Stimulated activated CD4-positive, alpha-beta T cell treated with anti-CD3 and anti-CD28 coated beads, Interleukin-4, amount 100 ng/mL, for 48 hours (primary cell): Measurements from ENCODE around the gene KIAA1614.

Source experiments
- DNase-seq, 2 donors: peaks; one replicate each; pipeline ENCODE4 v3.0.0-alpha.2; 2020; ENCODE audit warnings: low read depth in 2 of 2

The KIAA1614 gene

GRCh38 chr1:180908074-180908765 lies 4.5 kb upstream of the KIAA1614 start:
- no peak for DNase-seq

DNA sequence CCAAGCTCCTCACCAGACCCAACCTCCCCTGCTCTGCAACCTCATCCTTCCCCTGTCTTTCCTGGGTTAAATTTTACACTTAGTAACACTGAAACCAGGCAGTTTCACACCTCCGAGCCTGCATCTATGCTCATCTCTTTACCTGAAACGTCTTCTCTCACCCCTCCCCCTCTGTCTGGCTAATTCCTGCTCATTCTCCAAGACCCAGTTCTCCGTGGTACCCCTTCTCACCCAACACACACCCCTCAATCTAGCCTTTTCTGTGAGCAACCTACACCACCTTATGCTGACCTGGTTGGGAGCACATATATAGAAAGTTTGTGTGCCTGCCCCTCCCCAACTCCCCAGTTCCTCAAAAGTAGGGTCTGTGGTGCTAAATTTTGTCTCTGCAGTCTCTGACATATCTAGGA lies 3.7 kb upstream of the KIAA1614 start:
- DNase-seq, result no peak

- no peak for DNase-seq
Observed at GRCh38 chr1:180909462-180909976, 3.2 kb upstream of the KIAA1614 start.

DNA sequence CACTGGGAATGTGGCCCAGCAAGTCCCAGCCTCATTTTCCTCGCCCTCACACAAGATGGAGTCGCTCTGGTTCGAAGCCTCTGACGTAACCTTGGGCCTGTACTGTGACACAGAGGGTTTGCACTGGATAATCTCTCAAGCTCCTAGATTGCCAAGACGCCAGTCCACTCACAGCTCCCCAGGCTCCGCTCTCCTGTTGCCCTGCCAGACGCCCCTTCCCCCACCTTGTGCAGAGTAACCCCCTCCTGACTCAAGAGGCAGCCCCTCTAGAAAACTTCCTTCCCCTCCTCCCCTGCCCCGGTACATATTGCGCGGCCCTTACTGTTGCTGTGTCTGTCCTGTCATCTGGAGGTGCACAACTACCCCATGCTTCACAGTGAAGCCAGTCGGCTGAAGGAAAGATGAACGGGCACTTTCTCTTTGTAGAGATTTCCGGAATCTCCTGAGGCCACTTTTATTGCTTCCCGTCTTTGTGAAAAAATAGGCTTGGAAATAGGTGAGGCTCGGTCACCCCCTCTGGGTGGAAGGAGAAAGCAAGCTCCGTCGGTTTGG lies 981 bp upstream of the KIAA1614 start:
- no peak for DNase-seq

- no peak for DNase-seq
Observed at GRCh38 chr1:180912211-180912800, 391 bp upstream of the KIAA1614 start.

DNA sequence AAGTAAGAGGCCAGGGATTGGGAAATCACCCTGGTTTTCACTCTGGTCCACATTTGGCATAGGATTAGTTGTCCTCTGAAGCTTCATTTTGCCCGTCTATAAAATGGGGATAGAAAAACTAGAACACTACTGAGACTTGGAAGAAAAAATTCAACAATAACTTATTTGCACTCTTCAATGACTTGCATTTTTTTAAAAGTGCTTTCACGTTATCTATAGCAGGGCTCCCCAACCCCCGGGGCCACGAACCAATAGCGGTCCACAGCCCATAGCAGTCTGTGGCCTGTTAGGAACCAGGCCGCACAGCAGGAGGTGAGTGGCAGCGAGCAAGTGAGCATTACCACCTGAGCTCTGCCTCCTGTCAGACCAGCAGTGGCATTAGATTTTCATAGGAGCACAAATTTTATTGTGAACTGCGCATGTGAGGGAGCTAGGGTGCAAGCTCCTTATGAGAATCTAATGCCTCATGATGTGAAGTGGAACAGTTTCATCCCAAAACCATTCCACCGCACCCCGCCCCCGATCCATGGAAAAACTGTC lies 2.8 kb downstream of the KIAA1614 start:
- no peak for DNase-seq

DNA sequence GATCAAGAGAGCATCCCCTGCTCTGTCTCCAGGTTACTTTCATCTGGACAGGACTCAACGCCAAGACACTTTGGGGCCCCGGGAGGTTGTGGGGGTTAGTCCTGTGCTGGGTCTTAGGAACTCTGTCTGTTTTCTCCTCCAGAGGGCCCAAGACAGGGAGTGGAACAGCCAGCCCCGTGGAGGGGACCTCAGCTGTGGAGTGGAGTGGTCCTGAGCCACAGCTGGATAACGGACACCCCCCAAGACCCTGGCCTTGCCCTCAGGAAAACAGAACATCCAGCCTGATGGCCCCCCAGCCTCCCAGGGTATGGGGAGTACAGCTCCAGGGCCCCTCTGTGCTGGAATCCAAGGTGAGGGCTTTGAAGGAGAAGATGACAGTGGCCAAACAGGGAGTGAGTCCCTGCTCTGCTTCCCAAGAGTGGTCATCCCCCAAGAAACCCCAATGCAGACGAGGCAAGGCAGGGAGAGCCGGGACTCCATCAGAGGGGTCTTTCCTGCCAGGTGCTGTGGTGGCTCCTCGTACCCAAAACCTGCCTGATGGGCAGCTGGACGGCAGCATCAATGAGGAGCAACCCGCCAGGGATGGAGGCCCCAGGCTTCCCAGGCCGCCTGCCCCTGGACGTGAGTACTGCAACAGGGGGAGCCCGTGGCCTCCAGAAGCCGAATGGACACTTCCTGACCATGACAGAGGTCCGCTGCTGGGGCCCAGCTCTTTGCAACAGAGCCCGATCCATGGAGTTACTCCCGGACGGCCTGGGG lies 3.5 kb downstream of the KIAA1614 start:
- no peak for DNase-seq

GRCh38 chr1:180916771-180917170 lies 4.1 kb downstream of the KIAA1614 start:
- no peak for DNase-seq

GRCh38 chr1:180917306-180918065 lies 4.8 kb downstream of the KIAA1614 start:
- no peak for DNase-seq

- no peak for DNase-seq
Observed at GRCh38 chr1:180918519-180918918, 5.8 kb downstream of the KIAA1614 start.

DNA sequence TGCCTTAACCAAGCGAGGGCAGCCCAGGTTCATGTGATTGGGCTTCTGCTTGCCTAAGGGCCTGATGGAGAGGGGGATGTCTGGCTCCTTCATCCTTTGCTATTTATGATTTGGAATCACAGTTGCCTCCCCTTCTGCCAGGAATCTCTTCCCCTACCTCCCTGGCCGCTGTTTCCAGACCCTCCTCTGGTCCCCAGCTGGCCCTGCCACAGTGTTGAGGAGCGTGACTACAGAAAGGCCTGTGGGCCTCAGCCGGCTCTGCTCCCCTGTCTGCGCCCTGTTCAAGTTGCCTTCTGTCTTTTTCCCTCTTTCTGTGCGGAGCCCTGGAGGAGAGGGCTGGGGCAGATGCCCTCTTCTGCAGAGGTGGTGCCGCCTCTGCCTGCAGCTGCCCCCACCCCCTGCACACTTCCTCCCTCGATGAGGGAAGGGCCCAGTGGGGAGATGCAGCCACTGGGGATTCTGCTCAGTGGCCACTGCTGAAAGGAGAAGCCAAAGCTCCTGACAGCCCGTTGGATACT lies 6.5 kb downstream of the KIAA1614 start:
- DNase-seq, result no peak

- DNase-seq, result no peak
Observed at GRCh38 chr1:180920193-180920592, 7.5 kb downstream of the KIAA1614 start.

GRCh38 chr1:180920702-180921101 lies 8.0 kb downstream of the KIAA1614 start:
- no peak for DNase-seq

DNA sequence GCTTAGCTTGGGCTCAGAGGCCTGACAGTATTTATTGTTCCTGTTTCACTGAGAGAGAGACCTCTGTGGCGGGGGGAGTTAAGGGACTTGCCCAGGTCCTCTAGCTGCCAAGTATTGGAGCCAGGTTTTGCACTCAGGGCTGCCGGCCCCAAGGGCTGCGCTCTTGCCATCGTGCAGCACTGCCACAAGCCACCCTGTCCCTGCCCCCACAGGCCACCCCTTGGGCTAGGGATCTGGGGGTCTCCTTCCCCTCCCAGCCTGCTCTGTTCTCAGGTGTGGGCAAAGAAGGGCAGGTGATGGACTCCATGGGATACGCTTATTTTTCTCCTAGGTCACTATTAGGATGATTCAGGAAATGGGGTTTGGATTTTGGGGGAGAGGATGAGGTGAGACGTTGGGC lies 8.7 kb downstream of the KIAA1614 start:
- DNase-seq, result no peak

DNA sequence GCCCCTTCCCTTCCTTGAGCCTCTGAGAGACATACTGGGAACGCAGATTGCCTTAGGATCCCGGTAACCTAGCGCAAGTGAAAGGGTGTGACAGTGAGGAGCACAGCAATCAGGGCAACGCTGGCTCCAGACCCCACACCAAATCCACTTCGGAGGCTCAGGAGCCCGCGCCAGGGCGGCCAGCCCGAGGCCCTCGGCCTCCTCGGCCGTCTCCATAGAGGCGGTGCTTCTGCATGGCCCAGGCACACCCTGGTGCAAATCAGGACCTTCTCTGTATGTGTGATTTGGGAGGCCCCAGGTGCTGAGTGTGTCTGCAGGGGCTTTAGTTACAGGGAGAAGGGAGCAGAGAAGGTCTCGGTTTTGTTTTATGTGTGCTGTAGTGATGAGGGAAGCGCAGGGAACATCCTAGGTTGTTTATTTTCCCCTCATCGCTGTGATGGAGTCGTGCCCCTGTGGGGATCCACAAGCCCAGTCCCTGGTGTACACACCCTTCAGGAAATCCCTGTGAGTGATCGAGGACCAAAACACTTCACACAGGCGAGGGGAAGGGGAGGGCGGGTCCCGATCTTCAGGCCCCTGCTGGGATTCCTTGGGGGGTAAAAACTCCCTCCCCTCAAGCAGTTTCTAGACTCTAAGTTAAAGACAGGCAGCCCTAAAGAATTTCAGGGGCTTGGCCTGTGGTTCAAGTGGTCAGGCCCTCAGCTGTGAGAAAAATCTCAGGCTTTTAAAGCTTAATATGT lies 9.4 kb downstream of the KIAA1614 start:
- DNase-seq, result no peak

- no peak for DNase-seq
Observed at GRCh38 chr1:180922631-180923015, 9.9 kb downstream of the KIAA1614 start.

DNA sequence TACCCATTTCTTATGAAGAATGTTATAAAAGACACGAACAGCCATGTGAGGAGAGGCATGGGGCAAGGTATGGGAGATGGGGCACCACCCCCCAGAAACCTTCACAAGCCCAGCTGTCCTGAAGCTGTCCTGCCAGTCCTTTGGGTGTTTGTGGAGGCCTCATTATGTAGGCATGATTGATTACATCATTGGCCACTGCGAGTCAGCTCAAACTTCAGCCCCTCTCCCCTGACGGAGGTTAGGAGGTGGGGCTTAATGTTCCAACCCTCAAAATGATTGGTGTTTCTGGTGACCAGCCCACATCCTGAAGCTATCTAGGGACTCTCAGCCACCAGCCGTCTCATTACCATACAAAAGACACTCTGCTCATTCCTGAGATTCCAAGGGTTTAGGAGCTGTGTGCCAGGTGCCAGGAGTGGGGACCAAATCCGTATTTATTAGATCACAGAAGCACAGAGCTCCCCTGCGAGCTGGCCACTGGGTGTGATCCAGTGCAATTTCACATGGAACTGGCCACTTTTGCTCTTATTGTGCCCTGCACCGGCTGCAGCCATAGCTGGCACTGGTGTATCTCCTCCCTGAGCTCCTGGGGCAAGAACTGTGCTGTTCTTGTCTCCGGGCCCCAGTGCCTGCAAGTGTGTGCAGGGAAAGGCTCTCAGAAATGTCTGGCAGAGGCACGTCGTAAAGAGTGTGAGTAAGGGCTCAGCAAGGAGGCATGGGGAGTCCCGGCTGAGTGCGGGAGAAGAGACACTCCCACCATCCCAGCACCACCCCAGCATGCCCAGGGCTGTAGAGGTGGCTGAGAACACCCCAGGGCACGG lies 10.5 kb downstream of the KIAA1614 start:
- no peak for DNase-seq

DNA sequence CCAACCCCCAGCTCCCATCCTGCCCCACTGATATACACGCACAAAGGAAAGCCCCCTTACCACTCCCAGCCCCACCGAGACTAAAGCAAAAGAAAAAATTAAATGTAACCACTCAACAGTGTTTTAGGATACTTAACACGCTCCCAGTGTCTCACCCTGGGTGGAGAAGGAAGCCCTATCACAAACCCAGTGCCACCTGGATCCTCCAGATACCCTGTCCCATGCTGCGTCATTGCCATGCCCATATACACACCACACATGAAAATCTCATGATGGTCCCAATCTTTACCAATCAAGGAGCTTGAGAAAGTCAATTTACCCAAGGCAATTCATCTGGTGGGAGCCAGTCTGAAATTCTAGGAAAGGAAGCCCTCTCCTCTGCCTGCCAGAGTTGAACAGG lies 11.2 kb downstream of the KIAA1614 start:
- DNase-seq, result no peak

GRCh38 chr1:180924939-180925338 lies 12.2 kb downstream of the KIAA1614 start:
- DNase-seq, result no peak
